Large intestine (tissue), 3 donors: ENCODE measurements around the gene IL19. TPM values are rescaled to one million over a fixed set of nuclear protein-coding genes. Genes with fewer than 3 reads are reported as not detected.

Experiments
- DNase-seq, 2 donors: peaks; one replicate each; pipeline versions ENCODE4 v3.0.0 to v3.0.0-alpha.2; 2013
- H3K27ac ChIP-seq: one replicate; pipeline ENCODE4 v1.5.1; 2013; ENCODE audit warnings: low read length
- H3K27me3 ChIP-seq: 2 replicates; pipeline ENCODE4 v1.6.1; 2013; ENCODE audit warnings: low read length; ENCODE audit not compliant: control insufficient read depth, insufficient read depth
- H3K36me3 ChIP-seq: 2 replicates; pipeline ENCODE4 v1.6.1; 2013; ENCODE audit warnings: low read length; ENCODE audit not compliant: control insufficient read depth, insufficient read depth
- H3K4me1 ChIP-seq: one replicate; pipeline ENCODE4 v1.6.1; 2013; ENCODE audit warnings: low read length; ENCODE audit not compliant: control insufficient read depth, insufficient read depth
- H3K4me3 ChIP-seq: one replicate; pipeline ENCODE4 v1.5.1; 2013; ENCODE audit warnings: low read length
- H3K9me3 ChIP-seq: one replicate; pipeline ENCODE4 v1.6.1; 2013; ENCODE audit warnings: mild to moderate bottlenecking, low read depth, low read length, moderate library complexity; ENCODE audit not compliant: control insufficient read depth
- WGBS: methylation state at CpG from one replicate; pipeline ENCODE4 v1.1.5; 2013; ENCODE audit warnings: low lambda C conversion rate; ENCODE audit not compliant: insufficient coverage; 5-methylcytosine and 5-hydroxymethylcytosine counted together
- polyA plus RNA-seq: library from polyadenylated mRNA; unstranded; fragments of 120-200 nt; gene quantifications from one replicate; pipeline ENCODE4 v1.2.1, GENCODE V29; 2013

IL19 gene
- polyA plus RNA-seq, 1 donor: not detected

DNA sequence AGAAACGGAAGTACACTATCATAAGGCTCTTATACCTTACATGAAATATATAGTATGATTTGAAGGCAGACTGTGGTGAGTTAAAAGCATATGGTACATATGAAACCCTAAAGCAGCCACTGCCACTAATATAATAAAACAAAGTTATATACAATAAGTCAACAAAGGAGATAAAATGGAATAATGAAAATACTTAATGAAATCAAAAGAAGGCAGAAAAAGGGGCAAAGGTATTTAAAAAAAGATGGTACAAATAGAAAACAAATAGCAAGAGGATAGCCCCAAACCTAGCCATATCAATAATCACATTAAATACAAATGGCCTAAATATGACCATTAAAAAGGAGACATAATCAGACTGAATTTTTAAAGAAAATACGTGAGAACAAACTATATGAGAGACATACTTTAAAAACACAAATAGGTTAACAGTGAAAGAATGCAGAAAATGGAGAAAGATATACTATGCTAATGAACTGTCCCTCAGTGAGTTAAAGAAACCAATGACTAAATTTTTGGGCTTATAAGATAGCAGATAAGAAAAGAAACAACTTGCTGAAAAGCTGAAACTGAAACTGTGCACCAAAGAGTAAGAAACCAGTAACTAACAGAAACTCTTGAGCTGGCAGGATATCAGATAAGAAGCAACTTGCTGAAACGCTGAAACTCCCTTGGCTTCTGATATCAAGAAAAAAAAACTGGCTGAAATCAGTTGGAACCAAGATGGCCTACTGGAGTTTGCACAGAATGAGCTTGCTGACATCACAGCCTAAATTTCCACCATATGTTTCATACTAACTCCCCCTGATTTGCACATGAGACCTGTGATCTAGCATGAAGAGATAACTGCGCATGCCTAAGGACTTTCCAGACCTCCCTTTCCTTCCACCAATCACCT is 46.1 kb downstream of the IL19 start:
- no CpG with 5 or more reads among the region's 4 CpGs for WGBS
- no peak overlapping the region for H3K27ac ChIP-seq
- no peaks in the 10 kb centered on the region for H3K36me3 ChIP-seq

DNA sequence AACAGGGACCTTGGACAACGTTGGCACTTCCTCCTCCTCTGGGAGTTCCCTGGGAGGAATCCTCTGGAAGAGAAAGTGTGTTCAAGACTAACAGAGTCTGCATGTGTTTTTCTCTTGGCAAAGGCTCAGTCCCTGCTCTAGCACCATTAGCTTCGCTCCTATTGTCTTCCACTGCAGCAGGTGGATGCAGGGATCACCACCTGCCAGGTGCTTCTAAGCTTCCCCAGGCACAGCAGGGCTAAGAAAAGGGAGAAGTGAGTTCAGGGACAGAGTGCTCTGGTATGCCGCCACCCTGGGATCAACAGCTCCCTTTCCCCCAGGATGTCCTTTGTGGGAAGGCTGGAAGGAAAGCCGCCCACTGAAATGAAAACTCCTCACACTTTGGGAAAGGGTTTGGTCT is 50.9 kb downstream of the IL19 start:
- H3K9me3 ChIP-seq: no peaks in the 10 kb centered on the region
- H3K27ac ChIP-seq: no peak overlapping the region
- H3K4me1 ChIP-seq: no peaks in the 10 kb centered on the region
- H3K27me3 ChIP-seq: no peaks in the 10 kb centered on the region
- no peak overlapping the region for H3K4me3 ChIP-seq
- DNase-seq: no peak
- whole genome bisulfite sequencing: no CpG with 5 or more reads among the region's 4 CpGs
- no peaks in the 10 kb centered on the region for H3K36me3 ChIP-seq

More for the DNA sequence above, 46.1 kb downstream of the IL19 start:
- peak in 1 of 2 donors; percentile 60 for DNase-seq
- Histone ChIP-seq H3K4me3 (no peak overlapping the region), H3K9me3 (peaks cover 3% of the 10 kb centered on the region), H3K27me3 (no peaks in the 10 kb centered on the region), H3K4me1 (no peaks in the 10 kb centered on the region)

DNA sequence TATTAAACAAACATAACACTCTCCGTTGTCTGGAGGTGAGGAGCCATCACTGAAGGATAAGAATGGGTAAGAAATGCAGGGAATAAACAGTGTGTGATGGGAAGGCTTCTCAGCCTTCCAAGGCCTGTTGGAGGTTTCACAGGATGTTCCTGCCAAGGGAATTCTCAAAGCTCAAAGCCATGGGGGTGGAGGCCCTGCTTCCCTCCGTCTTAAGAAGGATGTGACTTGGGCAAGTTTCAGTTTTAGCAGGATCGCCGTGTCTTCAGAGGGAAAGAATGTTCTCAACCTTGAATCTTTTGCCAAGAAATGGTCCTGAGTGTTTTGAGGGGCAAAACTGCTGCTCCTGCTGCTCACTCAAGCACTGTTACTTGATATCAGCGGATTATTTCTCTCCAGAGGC is 53.2 kb downstream of the IL19 start:
- no CpG with 5 or more reads among the region's 5 CpGs for WGBS
- no peaks in the 10 kb centered on the region for H3K9me3 ChIP-seq
- H3K27me3 ChIP-seq: no peaks in the 10 kb centered on the region
- no peak overlapping the region for H3K27ac ChIP-seq
- H3K4me3 ChIP-seq: no peak overlapping the region
- H3K4me1 ChIP-seq: no peaks in the 10 kb centered on the region
- DNase-seq: no peak
- H3K36me3 ChIP-seq: no peaks in the 10 kb centered on the region

DNA sequence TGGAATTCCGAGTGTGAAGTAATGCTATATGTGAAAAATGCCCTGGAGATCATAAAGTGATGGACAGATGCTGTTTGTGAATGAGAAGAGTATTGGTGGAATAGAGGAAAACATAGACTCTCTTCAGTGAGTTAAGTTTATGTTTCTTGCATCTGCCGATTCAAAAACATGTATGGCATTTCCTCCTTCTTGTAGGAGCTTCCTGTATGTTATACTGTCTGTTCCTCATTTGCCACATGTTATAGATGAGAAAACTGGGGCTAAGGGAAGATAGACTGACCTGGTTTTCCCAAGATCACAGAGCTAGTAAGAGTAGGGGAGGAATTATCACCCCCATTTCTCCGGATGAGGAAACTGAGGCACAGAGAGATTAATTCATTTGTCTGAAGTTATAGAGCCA is 53.8 kb downstream of the IL19 start:
- no peaks in the 10 kb centered on the region for H3K4me1 ChIP-seq
- no peak overlapping the region for H3K27ac ChIP-seq
- WGBS: no CpG with 5 or more reads among the region's 3 CpGs
- no peaks in the 10 kb centered on the region for H3K27me3 ChIP-seq
- no peak for DNase-seq
- H3K36me3 ChIP-seq: no peaks in the 10 kb centered on the region
- no peak overlapping the region for H3K4me3 ChIP-seq
- no peaks in the 10 kb centered on the region for H3K9me3 ChIP-seq

DNA sequence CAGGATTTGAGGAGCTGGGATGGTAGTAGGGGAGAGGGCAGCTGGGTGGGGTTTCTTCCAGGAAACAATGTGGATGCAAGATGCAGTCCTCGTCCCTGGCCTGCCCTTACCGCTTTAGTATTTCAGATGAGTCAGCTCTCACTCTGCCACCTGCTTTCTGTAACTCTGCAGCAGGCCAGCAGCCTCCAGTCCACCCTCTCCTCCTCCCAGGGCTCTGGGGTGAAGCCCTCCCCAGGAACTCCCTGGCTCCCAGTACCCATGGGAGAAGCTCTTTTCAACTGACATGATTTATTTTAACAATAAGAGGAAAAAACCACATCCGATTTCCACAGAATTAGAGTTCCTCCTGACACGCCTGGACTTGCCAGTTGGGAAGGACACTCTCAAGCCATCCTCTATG is 55.8 kb downstream of the IL19 start:
- Histone ChIP-seq H3K9me3 (no peaks in the 10 kb centered on the region), H3K4me3 (no peak overlapping the region), H3K27me3 (no peaks in the 10 kb centered on the region), H3K36me3 (no peaks in the 10 kb centered on the region), H3K27ac (no peak overlapping the region), H3K4me1 (peaks cover 3% of the 10 kb centered on the region)
- WGBS: 81% methylated on average over 2 of the region's 4 CpGs
- no peak for DNase-seq

DNA sequence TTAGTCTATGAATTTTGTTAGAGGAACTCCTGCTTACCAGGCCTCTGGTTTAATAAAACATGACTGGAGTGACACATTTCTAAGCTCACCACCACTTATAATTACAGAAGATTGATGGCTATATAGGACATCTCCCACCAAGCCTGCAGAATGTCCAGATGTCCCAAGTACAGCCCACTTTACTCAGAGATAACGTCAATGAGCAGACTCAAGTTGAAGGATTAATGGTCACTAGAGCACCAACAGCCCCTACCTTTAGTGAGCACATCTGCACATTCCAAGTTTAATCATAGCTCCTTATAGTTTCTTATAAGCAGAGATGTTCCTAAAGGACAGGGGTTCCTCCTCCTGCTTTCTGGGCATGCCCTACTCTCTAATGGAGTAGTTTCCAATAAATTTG is 57.5 kb downstream of the IL19 start:
- no peaks in the 10 kb centered on the region for H3K9me3 ChIP-seq
- no peak overlapping the region for H3K27ac ChIP-seq
- peaks cover 3% of the 10 kb centered on the region for H3K4me1 ChIP-seq
- no peak overlapping the region for H3K4me3 ChIP-seq
- no peaks in the 10 kb centered on the region for H3K36me3 ChIP-seq
- no CpG with 5 or more reads among the region's 1 CpG for WGBS
- H3K27me3 ChIP-seq: no peaks in the 10 kb centered on the region
- DNase-seq: no peak

DNA sequence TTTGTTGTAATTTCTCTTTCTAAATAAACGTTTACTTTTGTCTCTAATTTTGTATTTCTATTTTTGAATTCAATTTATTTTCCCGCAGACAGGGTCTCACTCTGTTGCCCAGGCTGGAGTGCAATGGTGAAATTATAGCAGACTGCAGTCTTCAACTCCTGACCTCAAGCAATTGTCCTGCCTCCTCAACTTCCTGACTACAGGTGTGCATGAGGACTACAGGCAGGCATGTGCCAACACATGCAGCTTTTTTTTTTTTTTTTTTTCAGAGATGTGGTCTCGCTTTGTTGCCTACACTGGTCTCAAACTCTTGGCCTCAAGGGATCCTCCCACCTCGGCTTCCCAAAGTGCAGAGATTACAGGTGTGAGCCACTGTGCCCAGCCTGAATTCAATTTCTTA is 58.2 kb downstream of the IL19 start:
- WGBS: 86% methylated on average over 2 of the region's 4 CpGs
- Histone ChIP-seq H3K27ac (no peak overlapping the region), H3K27me3 (no peaks in the 10 kb centered on the region), H3K4me3 (no peak overlapping the region), H3K4me1 (peaks cover 3% of the 10 kb centered on the region), H3K36me3 (no peaks in the 10 kb centered on the region), H3K9me3 (no peaks in the 10 kb centered on the region)
- no peak for DNase-seq

DNA sequence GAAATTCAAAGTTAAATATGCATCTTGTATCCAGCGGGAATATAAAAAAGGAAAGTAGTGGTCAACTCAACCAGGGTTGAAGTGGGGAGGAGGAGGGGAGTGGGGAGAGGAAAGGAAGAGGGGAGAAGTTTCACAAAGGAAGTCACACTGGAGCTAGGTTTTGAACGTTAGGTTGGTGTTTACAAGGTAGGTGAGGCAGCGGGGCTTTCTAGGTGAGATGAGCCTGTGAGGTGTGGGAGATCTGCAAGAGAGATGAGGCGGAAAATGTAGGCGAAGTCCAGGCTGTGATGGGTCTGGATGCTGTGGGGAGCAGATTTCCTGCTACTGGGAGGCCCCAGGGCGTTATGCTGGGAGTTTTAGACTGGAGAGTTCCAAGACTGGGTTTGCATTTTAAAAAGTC is 58.7 kb downstream of the IL19 start:
- Histone ChIP-seq H3K4me1 (peaks cover 3% of the 10 kb centered on the region), H3K4me3 (no peak overlapping the region), H3K9me3 (no peaks in the 10 kb centered on the region), H3K27me3 (no peaks in the 10 kb centered on the region), H3K36me3 (no peaks in the 10 kb centered on the region), H3K27ac (no peak overlapping the region)
- no peak for DNase-seq
- WGBS: 63% methylated on average over 2 of the region's 6 CpGs

DNA sequence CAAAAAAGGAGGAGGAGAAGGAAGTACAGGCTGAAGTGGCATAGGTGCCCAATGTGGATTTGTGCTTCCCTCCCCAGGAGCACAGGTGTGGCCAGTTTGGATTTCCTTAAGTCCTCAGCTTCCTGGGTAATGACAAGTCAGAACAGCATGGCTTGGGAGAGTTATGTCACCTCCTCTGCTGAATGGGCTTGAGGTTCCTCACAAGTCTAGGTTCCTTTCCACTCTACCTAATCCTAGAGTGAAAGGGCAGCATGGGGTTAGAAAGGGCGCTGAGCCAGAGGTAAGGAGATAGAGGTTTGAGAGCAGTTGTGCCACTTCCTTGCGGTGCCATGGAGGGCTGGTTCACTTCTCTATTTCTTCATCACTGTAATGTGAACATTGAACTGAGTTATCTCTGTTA is 59.3 kb downstream of the IL19 start:
- no peaks in the 10 kb centered on the region for H3K9me3 ChIP-seq
- H3K27me3 ChIP-seq: no peaks in the 10 kb centered on the region
- peak in 1 of 2 donors; percentile 34 for DNase-seq
- no peak overlapping the region for H3K4me3 ChIP-seq
- no peak overlapping the region for H3K27ac ChIP-seq
- WGBS: 80% methylated on average over 1 of the region's 2 CpGs
- H3K4me1 ChIP-seq: peaks cover 3% of the 10 kb centered on the region
- H3K36me3 ChIP-seq: no peaks in the 10 kb centered on the region

DNA sequence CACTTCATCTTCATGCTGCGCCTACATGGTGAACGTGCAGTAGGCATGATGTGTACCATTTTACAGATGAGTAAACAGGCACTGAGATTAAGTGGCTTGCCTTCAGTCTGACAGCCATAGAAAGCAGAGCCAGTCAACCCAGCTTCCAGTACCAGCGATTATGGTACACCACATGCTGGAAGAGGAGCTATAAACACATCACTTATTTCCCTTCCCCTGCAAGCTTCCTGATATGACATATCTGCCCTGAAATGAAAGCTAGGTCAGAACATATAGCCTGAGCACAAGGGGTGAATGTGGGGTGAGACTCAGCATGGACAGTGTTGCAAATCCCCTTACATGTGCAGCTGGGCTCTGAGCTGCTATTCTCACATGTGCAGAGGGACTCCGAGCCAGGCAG is 61.1 kb downstream of the IL19 start:
- Histone ChIP-seq H3K36me3 (no peaks in the 10 kb centered on the region), H3K9me3 (no peaks in the 10 kb centered on the region), H3K4me3 (no peak overlapping the region), H3K4me1 (peaks cover 3% of the 10 kb centered on the region), H3K27me3 (peaks cover 5% of the 10 kb centered on the region), H3K27ac (no peak overlapping the region)
- no peak for DNase-seq
- WGBS: no CpG with 5 or more reads among the region's 4 CpGs

DNA sequence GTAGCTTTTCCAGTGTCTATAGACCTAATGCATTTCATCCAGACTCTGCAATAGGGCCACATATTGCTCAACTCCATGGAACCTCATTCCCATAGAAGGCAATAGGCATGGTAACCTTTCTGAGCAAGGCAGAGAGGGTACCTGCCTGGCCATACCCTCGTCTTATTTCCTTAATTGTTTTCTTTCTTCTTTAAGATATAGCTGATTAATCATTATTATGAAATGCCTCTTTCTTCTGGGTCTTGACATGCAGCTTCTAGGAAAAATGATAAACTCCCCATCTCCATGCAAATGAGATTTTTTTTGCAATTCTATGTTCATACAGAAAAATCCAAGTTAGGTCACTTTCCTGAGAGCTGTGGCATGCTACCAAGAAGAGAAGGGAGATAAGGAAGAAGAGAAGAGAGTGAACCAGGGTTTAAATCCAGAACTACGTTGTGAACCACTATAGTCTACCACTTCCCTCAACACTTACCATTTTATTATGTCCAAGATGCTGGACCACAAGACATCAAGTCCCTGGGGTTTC is 61.8 kb downstream of the IL19 start:
- Histone ChIP-seq H3K36me3 (no peaks in the 10 kb centered on the region), H3K27ac (no peak overlapping the region), H3K4me1 (peaks cover 3% of the 10 kb centered on the region), H3K4me3 (no peak overlapping the region), H3K9me3 (no peaks in the 10 kb centered on the region), H3K27me3 (peaks cover 5% of the 10 kb centered on the region)
- no peak for DNase-seq
- no CpG with 5 or more reads among the region's 2 CpGs for WGBS
